Neural progenitor cell (in vitro differentiated cells): ENCODE data around the gene IDUA.

Experiments used
- CTCF ChIP-seq: fragments of 200-600 bp; sonication (generic); IDR thresholded peaks from 2 replicates; pipeline ENCODE4 v1.5.1; 2017; ENCODE audit warnings: antibody characterized with exemption, mild to moderate bottlenecking
- EZH2 ChIP-seq: fragments of 200-600 bp; sonication (generic); IDR thresholded peaks from 2 replicates; pipeline ENCODE4 v1.6.1; 2017; ENCODE audit warnings: antibody characterized with exemption, mild to moderate bottlenecking, moderate library complexity
- EZH2phosphoT487 ChIP-seq: fragments of 200-600 bp; sonication (generic); IDR thresholded peaks from 2 replicates; pipeline ENCODE4 v1.6.1; 2017; ENCODE audit warnings: antibody characterized with exemption

GRCh38 chr4:959338-960139 lies 27.3 kb upstream of the IDUA start:
- TF ChIP-seq CTCF (no peak), EZH2phosphoT487 (no peak), EZH2 (no peak)
